NCI-H526 treated with DMSO at 0.1 percent for 48 hours (cell line): Measurements from ENCODE around the gene ZBTB7C.

Experiments used
- DNase-seq: peaks from one replicate; lab custom pipeline; 2025; lab: John Stamatoyannopoulos, UW

The ZBTB7C gene

DNA sequence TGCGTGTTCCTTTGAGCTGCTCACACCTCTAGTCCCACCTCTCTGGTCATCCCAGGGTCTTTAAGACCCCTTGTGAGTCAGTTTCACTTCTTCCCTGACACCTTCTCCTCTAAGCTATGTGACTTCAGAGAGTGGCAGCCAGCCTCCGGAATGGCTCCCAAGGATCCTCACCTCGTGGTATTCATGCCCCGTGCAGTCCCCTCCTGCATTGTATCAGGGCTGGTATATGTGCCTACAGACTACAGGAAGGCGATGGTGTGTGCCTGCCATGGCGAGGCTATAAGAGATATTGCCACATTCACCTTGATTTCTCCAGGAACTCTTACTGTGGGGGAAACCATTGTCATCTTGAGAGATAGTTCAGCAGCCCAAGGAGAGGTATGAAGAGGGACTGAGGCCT is 350.7 kb downstream of the ZBTB7C start:
- no peak for DNase-seq

DNA sequence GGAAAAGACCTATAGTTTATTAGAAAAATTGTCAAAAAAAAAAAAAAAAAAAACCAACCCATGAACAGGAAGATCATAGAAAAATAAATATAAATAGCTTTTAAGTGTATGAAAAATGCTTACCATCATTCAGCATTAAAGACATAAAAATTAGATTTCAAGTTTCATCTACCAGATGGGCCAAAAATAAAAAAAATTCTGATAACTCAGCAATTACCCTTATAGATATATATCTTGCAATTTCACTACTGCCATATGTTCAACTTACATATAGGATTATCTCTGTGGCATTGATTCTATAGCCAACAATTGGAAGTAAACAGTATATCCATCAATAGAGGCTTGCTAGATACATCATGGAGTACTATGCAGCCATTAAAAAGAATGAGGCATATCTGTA is 352.2 kb downstream of the ZBTB7C start:
- DNase-seq: no peak

DNA sequence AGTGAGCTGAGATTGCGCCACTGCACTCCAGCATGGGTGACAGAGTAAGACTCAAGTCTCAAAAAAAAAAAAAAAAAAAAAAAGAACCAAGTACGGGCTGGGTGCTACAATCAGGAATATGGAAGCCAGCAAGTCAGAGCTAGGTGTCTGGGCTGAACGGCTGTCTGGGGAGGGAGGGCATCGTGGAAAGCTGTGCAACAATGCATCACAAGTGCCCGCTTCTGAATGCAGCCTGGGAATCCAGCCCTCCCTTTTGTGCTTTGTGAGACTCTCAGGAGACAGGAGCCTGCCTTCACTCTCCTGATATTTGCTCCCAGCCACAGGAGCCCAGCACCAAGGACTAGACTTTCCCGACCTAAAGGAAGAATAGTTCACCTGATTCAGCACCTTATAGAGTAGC is 353.8 kb downstream of the ZBTB7C start:
- DNase-seq: no peak

DNA sequence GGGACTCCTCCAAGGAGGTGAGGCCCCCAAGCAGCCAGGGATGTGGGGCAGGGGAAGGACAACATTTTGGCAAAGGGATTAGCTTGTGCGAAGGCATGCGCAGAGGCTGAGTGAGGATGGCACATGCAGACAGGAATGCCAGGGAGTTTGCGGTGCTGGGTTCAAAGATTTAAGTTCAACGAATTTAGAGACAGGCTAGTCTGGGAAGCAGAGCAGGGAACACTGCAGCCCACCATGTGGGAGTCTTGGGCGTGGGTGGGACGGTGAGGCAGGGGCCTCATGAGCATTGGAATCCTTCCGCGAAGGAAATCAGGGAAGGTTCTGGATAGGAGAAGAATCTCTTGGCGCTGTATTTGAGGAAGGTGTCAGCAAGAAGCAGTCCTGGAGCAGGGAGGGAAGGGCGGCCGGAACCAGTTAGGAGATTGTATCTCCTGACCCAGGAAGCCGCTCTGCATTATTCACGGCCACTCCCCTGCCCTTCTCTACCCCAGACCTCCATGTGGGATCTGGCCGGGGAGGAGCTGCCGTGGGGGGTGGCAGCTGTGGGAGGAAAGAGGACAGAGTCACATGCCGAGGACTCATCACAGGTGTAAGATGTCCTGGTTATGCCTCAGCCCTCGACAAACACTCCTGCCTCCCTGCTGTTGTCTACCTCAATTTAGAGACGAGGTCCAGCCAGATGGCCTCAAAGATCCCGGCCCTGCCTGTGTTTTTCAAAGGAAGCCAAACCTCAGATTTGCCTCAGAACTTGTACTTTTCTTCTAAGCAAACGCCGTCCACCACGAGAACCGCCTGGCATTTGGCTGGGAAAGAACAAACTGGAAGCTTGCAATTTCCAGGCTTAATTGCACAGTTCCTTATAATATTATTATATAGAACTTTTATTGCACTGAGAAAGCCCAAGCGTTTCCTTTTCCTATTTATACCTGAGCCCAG is 355.0 kb downstream of the ZBTB7C start:
- DNase-seq: no peak

DNA sequence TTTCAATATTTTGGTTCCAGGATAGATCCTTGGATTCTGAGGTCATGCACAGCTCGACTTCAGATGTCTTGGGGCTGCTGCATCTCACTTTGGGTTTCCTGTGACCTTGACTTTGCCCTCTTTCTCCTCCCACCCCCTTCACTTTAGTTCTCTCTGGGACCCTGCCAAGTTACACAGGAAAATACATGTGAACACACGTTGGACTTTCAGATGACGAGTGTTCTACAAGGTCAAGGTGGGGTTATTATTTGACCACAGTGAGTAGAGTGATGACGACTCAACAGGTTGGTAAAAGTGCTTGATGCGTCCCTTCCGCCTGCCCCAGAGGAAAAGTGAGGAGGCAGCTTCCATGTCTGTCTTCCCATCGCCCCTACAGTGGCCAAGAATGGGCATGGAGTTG is 356.3 kb downstream of the ZBTB7C start:
- DNase-seq: no peak

DNA sequence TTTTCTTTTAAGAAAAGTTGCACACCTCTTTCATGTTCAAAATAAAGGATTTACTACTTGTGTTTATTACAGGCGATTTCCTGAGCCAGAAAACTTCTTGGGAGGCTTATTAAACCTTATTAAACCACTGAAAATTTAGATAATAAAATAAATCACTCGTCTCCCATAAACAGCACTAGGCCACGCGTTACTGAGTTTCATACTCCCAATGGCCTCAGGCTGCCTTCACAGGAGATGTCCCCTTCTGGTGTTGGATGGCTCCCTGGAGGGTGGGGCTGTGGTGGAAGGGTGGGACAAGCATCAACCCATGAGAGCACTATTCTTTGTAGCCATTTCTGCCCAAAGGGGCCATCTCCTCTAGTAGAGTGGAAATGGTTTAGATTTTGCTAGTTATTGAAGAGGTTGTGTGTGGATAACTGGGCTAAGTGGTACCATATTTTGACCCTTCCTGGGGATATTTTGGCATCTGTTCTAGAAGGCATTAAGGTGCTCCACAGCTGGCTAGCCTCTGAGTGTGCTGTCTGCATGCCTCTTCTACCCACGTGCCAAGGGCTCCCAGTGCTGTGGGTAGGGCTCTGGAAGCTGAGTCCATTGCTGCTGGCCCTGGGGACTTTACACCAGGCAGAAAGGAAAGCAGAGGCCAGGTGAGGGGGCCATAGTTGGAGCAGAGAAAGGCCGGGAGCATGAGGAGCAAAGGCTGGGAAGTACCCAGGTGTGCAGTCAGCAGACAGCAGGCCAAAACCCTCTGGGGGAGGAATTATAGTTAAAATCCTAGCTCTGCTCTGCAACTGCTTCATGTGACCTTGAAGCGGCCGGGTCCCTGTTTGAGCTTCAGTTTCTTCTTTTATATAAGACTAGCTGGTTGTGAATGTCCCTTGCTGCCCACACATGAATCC is 357.0 kb downstream of the ZBTB7C start:
- DNase-seq: no peak

DNA sequence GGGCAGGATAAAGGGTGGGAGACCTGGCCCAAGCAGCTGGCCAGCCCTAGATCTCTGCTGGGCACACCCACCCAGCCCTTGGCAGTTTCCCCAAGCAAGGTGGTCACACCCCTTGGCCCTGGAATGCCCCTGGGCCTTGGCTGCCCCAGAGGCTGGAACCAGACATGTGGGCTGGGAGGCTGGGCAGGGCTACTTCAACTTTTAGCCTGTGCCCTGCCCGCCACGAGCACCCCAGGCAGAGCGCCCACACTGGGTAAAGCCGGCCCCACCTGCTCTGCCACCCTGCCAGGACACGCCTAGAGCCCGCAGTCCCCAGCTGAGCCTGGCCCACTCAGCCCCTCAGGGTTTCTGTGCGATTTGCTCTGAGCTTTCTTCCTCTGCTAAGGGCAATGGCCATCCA is 359.0 kb downstream of the ZBTB7C start:
- no peak for DNase-seq

DNA sequence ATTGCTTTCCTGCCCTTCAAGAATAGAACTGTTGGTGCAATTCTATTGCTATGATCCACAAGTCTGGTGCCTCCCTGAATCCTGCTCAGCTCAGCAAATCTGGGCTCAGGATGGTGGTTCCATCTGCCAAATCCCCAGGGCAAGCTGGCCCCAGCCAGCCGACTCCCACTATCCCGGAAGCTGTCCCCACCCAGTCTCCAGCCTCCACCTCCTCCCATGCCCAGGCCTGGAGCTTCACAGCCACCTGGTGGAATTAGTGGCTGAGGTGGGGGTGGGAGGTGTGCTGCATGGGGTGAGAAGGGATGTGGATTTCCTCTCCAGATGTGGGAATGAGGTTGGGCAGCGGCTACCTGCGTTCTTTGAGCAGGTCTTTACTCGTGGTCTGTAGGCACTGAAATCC is 359.4 kb downstream of the ZBTB7C start:
- DNase-seq: no peak

DNA sequence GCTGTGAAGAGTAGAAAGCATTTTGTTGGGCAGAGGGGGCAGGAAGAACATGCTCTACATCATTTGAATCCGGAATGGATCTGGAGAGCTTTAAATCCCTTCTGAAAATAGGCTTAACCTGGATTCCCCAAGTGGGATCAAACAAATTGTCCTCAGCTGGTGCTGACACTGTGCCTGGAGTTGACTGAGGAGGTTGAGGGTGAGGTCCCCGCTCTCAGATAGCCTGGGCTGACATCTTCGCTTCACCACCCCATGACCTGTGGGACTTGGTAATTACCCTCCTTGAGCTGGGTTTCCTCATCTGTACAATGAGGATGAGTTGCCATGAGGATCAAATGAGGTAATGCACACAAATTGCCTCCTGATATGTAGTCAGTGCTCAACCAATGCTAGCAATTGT is 360.9 kb downstream of the ZBTB7C start:
- DNase-seq: no peak

DNA sequence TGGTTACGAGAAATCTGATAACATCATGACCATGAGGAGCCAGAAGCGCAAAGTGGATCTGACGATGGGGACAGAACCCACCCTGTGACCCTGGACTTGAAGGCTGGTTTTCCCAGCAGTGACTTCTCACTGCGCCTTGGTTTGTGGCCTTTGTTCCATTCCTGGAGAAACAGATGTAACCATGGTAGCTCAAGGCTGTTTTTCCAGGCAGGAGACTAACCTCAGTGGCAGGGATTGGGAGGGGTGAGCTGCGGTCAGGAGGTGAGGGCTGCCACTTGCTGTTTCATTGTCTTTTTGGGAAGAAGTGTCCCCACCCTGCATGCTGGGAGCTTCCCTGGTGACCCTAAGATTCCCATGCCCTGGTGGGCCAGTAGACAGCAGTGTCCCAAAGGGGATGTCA is 362.3 kb downstream of the ZBTB7C start:
- DNase-seq: no peak

DNA sequence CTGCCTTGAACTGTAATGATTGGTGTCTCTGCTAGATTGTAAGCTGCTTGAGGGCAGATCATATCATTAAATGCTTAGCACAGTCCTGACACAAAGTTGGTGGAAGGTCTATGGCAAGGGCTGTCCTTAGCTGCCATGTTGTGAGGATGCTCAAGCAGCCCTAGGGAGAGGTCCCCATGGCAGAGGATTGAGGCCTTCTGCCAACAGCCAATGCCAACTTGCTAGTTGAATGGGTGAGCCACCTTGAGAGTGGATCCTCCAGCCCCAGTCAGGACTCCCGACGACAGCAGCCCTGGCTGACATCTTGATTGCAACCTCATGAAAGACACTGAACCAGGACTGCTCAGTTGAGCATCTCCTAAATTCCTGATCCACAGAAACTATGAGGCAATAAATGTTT is 363.4 kb downstream of the ZBTB7C start:
- DNase-seq: no peak

DNA sequence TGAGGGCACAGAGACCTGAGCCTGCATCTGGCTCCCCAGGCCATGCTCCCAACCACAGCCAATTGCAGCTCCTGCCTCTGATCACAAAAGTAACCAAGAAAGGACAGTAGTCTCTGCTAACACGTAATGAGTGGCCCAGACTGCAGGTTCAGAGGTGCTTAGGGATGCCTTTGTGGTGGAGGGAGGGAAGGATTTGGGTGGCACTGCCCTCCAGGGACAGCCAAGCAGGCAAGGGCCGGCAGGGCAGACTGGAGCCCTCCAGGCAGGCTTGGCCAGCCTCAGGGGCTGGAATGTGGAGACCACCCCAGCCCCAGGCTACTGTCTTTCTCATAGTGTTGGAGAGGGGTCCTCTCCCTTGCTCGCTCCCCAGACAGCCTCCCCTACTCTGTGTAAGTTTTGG is 364.2 kb downstream of the ZBTB7C start:
- no peak for DNase-seq

DNA sequence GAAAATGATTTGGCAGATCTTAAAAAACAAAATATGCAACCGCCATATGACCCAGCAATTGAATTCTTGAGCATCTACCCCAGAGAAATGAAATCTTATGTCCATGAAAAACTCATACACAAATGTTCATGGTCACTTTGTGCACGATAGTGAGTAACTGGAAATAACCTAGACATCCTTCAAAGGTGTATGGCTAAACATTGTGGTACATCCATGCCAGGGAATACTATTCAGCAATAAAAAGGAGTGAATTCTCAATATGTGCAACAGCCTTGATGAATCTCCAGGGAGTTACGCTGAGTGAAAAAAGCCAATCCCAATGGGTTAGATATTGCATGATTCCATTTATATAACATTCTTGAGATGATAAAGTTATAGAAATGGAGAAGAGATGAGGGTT is 366.0 kb downstream of the ZBTB7C start:
- DNase-seq: no peak

DNA sequence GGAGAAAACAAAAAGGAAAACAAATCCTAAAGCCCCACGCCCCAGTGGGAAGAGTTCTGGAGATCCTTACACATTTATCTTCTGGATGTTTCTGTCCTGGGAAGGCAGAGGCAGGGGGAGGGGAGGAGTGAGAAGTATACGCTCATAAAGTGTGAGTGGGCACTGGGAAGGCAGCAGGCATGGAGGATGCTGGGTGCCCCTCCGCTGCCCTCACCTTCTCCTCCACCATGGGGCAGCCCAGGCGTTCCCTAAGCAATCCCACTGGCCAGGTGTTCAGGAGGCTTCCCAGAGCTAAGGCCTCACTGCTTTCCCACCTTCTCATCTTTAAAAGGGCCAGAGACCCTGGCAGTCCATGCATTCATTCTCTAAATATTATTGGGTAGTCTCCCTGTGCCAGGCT is 366.8 kb downstream of the ZBTB7C start:
- no peak for DNase-seq

DNA sequence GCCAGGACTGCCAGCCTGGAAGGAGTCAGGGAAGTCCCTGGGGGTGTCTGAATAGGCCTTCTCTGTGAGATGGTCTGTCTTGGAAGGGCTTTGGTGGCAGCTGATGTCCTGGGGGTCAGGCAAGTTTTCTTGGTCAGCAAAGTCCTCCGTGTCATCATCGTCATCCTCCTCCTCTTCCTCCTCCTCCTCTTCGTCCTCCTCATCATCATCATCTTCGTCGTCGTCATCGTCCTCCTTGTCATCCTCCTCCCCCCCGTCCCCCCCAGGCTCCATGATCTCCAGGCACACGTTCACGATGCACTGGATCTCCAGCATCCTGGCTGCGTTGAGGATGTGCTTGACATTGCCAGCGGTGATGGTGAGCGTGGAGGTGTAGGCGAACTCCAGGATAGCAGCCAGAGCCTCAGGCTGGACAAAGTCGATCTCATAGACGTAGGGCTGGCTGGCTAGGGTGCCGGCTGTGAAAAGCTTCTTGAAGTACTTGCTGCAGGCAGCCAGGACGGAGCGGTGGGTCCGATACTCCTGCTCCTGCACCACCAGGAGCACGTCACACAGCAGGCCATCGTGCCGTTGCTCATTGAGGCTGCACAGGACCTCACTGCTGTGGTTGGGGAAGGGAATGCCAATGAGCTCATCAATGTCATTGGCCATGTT is 368.6 kb downstream of the ZBTB7C start:
- no peak for DNase-seq

DNA sequence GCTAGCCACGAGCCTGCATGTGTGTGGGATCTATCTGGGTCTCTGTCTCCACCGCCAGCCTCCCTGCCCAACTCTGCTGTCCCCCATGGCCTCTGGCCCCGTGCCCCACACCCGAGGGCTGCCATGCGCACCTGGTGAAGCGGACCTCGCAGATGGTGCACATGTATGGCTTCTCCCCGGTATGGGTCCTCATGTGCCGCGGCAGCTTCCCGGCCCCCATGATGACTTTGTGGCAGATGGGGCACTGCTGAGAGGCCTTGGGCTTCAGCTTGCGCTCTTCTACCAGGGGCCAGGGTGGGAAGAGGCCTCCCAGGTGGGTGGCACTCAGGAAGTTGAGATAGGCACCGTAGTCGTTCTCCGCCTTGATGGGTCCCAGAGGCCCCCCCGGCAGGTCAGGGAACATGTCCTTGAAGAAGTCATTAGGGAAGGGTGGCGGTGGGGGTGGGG is 369.4 kb downstream of the ZBTB7C start:
- DNase-seq: no peak

DNA sequence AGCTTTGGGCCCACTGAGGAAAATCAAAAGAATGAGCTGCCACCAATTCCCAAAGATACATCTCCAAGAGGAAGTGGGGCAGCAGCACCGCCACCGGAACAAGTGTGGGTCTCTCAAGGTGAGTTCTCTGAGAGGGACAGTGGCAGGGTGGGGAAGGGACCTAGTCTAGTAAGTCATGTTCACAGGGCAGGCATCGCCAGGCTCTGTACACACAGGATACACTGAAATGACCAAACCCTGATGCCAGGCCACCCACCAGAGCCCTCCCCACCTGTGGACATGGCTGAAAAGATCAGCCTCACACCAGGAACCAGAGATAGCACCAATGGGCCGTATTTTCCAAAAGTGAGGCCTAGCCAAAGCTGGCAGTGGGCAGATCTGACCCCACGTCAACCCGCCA is 370.5 kb downstream of the ZBTB7C start:
- no peak for DNase-seq

DNA sequence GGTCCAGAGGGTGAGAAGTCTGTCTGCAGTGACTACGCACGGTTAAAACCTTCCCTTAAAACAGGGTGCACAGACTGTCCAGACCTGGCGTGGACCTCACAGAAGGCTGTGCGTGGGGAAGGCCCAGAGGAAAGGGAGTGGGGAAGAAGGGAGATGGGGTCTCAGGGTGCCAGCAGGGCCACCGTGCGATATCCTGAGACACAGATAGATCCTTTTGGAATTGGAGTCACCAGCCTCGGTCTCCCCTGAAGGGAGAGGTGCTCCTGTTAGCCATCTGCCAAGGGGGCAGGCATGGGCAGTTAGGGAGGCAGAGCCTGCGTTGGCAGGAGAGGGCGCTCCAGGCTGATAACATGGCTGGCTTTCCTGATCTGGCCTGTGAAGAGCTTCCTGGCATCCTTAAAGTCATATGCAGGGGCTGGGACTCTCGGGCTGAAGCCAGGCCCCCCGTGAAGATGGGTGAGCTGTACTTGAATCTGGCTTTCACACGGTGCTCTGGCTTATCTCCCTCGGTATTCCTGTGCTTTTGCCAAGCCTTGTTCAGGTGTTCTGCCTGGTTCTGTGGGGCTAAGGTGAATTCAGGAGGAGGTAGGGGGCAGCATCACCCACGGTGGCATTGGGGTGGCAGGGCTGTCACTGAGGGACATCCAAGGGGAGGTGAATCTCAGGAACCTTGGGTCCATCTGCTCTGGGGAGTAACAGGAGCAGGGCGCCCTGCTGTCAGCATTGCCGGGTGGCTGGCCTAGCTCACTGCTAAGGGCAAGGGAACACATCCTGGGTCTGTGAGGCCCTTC is 371.5 kb downstream of the ZBTB7C start:
- peak; percentile 3 for DNase-seq

DNA sequence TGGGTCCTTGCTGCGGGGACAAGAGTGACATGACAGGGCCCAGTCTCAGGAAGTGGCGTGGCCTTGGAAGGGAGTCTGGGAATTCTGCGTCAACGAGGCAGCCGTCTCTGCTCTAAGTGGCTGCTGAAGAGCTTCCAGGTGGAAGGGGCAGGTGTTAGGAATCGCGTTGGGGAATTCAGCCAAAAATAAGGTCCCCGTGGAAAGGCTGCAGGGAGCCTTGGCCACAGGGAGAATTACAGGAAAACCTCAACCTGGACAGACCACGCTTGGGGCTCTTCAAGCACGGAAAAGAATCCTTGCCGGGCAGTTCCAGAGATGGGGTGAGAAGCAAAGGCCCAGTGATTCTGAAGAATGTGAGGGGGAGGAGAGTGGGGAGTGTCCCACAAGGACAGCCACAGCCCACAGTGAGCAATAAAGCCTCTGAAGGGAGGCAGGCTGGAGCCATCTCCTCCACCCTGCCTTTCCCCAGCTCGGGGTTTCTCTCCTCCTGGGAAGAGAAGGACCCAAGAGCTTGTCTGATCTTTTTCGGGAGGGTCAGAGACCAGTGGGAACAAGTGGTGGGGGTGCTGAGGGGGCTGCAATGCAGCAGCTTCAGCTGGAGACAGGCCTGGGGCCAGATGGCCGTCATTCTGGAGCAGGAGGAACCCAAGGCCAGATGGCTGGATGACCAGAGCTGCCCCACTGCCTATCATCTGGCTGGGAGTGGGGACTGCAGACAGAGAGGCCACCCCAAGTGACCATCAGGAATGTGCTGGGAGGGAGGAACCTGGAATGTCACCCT is 372.4 kb downstream of the ZBTB7C start:
- no peak for DNase-seq

DNA sequence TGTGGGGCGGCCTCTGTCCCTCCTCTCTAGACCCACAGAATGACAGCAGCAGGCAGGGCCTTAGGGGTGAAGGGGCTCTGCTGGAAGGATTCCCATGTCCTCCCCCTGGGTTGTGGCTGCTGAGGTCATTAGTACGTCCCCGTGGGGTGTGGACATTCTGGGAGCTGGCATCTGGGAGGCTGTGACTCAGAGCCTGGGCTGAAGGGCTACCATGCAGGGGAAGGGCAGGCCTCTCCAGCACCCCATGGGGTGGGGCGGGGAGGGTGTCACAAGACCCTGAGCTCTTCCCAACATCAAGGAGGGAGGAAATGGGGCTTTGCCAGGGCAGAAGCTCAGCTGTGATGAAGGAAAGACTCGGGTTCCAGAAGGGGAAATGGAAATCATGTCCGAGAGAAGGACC is 373.0 kb downstream of the ZBTB7C start:
- DNase-seq: no peak

DNA sequence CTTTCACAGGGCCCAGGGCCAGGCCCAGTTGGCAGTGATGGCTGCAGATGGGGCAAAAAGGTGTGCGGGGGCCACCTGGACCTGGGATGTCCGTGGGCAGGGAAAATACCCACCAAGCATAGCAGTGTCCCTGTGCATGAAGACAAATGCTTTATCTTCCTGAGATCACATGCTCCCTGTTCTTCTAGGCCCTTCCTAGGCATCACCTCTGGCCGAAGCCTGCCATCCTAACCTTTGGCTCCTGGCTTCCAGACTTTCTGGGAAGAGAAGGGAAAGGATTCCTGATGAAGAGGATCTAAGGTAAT is 373.7 kb downstream of the ZBTB7C start:
- no peak for DNase-seq
